H1 (cell line): ENCODE measurements around the gene LBP. TPM values are rescaled to one million over a fixed set of nuclear protein-coding genes. Genes with fewer than 3 reads are reported as not detected.
"Not testable (repeated sequence)": the region's sequence is repeated elsewhere in the genome, so short reads cannot be mapped to it uniquely, and the experiment has no call there.

Experiments used
- CTCF ChIA-PET: fragments of 300-600 bp; sonication (Branson Sonifier 250); formaldehyde crosslinking; loops from one replicate; lab custom pipeline; 2021; ENCODE audit not compliant: partially characterized antibody; lab: Charles Lee
- POLR2A ChIA-PET: fragments of 300-600 bp; sonication (Branson Sonifier 250); formaldehyde crosslinking; loops from one replicate; lab custom pipeline; 2021; ENCODE audit warnings: inconsistent platforms; ENCODE audit not compliant: partially characterized antibody; lab: Charles Lee
- DNase-seq, 2 experiments: peaks; one replicate each; pipeline versions ENCODE4 v3.0.0 to v3.0.0-alpha.2; 2010 to 2022; ENCODE audit warnings: low spot score in 2 of 2, low read depth in 1 of 2, mixed read lengths in 1 of 2
- FAIRE-seq: peaks from 2 replicates; lab custom pipeline; 2011; peaks lifted over from hg19 to GRCh38; lab: Jason Lieb, UNC
- H2AFZ ChIP-seq: 2 replicates; pipeline ENCODE4 v1.8.1; 2012; ENCODE audit warnings: low read length, inconsistent platforms
- H2AK5ac ChIP-seq: 2 replicates; pipeline ENCODE4 v1.6.1; 2013; ENCODE audit warnings: low read depth, low read length
- H2BK120ac ChIP-seq: replicated peaks from 2 replicates; pipeline ENCODE3; 2013; ENCODE audit warnings: low read depth, low read length, inconsistent platforms
- H2BK12ac ChIP-seq: 2 replicates; pipeline ENCODE4 v1.6.1; 2013; ENCODE audit warnings: low read depth, low read length
- H2BK15ac ChIP-seq: 2 replicates; pipeline ENCODE4 v1.6.1; 2013; ENCODE audit warnings: low read length
- H2BK20ac ChIP-seq: 2 replicates; pipeline ENCODE4 v1.6.1; 2013; ENCODE audit warnings: low read length
- H2BK5ac ChIP-seq: 2 replicates; pipeline ENCODE4 v1.6.1; 2013; ENCODE audit warnings: low read depth, low read length
- H3K14ac ChIP-seq: 2 replicates; pipeline ENCODE4 v1.6.1; 2013; ENCODE audit warnings: inconsistent platforms; ENCODE audit not compliant: insufficient read length
- H3K18ac ChIP-seq: 2 replicates; pipeline ENCODE4 v1.6.1; 2013; ENCODE audit warnings: low read length; ENCODE audit errors: extremely low read depth
- H3K23ac ChIP-seq: 2 replicates; pipeline ENCODE4 v1.6.1; 2013; ENCODE audit warnings: inconsistent platforms; ENCODE audit not compliant: insufficient read length
- H3K23me2 ChIP-seq: 2 replicates; pipeline ENCODE4 v1.6.1; 2013; ENCODE audit warnings: low read depth, low read length
- H3K27ac ChIP-seq: 2 replicates; pipeline ENCODE4 v1.6.1; 2011; ENCODE audit warnings: low read depth, low read length, inconsistent platforms
- H3K27me3 ChIP-seq, 4 experiments: replicated peaks in 1 of 4; 1 replicate in 1 of 4; 2 replicates in 3 of 4; pipeline versions ENCODE4 v1.6.1 to v1.8.1; 2011 to 2013; ENCODE audit warnings: low read length in 3 of 4, mild to moderate bottlenecking in 3 of 4, inconsistent platforms in 2 of 4, mixed read lengths in 2 of 4, moderate library complexity in 1 of 4; ENCODE audit not compliant: control insufficient read depth in 3 of 4, insufficient read depth in 3 of 4; ENCODE audit errors: extremely low read depth in 1 of 4
- H3K36me3 ChIP-seq, 4 experiments: 2 replicates each; pipeline versions ENCODE4 v1.6.1 to v1.8.1; 2011 to 2013; ENCODE audit warnings: mild to moderate bottlenecking in 4 of 4, low read length in 3 of 4, moderate library complexity in 2 of 4, control low read depth in 1 of 4, inconsistent platforms in 1 of 4; ENCODE audit not compliant: insufficient read depth in 4 of 4, control insufficient read depth in 2 of 4
- H3K4ac ChIP-seq: replicated peaks from 2 replicates; pipeline ENCODE3; 2013; ENCODE audit warnings: low read length, low read depth, mixed read lengths, inconsistent platforms; ENCODE audit not compliant: insufficient read length
- H3K4me1 ChIP-seq, 4 experiments: replicated peaks in 1 of 4; 1 replicate in 1 of 4; 2 replicates in 3 of 4; pipeline versions ENCODE4 v1.6.1 to v1.8.1; 2011 to 2013; ENCODE audit warnings: low read length in 3 of 4, inconsistent platforms in 2 of 4, mixed read lengths in 1 of 4; ENCODE audit not compliant: insufficient read depth in 4 of 4, control insufficient read depth in 3 of 4
- H3K4me2 ChIP-seq, 2 experiments: 2 replicates each; pipeline versions ENCODE4 v1.6.1 to v1.8.1; 2011 to 2013; ENCODE audit warnings: low read depth in 2 of 2, low read length in 2 of 2, control low read depth in 1 of 2, inconsistent platforms in 1 of 2, mild to moderate bottlenecking in 1 of 2; ENCODE audit not compliant: insufficient read depth in 1 of 2
- H3K4me3 ChIP-seq, 4 experiments: fragments of 200-600, 300-600 bp in 1 of 4; sonication (generic), shearing (Covaris generic), sonication (Bioruptor Twin) in 1 of 4; 2 replicates each; pipeline versions ENCODE4 v1.5.1 to v1.8.1; 2011 to 2016; ENCODE audit warnings: low read length in 4 of 4, low read depth in 3 of 4, control low read depth in 2 of 4, inconsistent platforms in 2 of 4, mild to moderate bottlenecking in 2 of 4, mixed read lengths in 1 of 4, moderate library complexity in 1 of 4; ENCODE audit not compliant: insufficient read depth in 2 of 4; ENCODE audit errors: extremely low read depth in 1 of 4
- H3K56ac ChIP-seq: replicated peaks from 2 replicates; pipeline ENCODE3; 2013; ENCODE audit warnings: low read depth, mild to moderate bottlenecking, mixed read lengths, low read length, inconsistent platforms; ENCODE audit not compliant: insufficient read length
- H3K79me1 ChIP-seq: 2 replicates; pipeline ENCODE4 v1.6.1; 2013; ENCODE audit warnings: low read depth, low read length, control low read depth
- H3K79me2 ChIP-seq, 2 experiments: 2 replicates each; pipeline versions ENCODE4 v1.6.1 to v1.8.1; 2012 to 2013; ENCODE audit warnings: low read length in 2 of 2, mild to moderate bottlenecking in 2 of 2, inconsistent platforms in 1 of 2; ENCODE audit not compliant: insufficient read depth in 2 of 2, control insufficient read depth in 1 of 2
- H3K9ac ChIP-seq, 4 experiments: replicated peaks in 1 of 4; 1 replicate in 1 of 4; 2 replicates in 3 of 4; pipeline versions ENCODE4 v1.6.1 to v1.8.1; 2011 to 2013; ENCODE audit warnings: low read depth in 3 of 4, low read length in 3 of 4, control low read depth in 2 of 4, mild to moderate bottlenecking in 2 of 4, moderate library complexity in 2 of 4, inconsistent platforms in 1 of 4; ENCODE audit errors: extremely low read depth in 1 of 4
- H3K9me3 ChIP-seq, 2 experiments: 2 replicates each; pipeline versions ENCODE4 v1.6.1 to v1.8.1; 2012 to 2013; ENCODE audit warnings: mild to moderate bottlenecking in 2 of 2, moderate library complexity in 2 of 2, control low read depth in 1 of 2, inconsistent platforms in 1 of 2, low read depth in 1 of 2, low read length in 1 of 2, mixed read lengths in 1 of 2; ENCODE audit not compliant: insufficient read depth in 2 of 2
- H4K20me1 ChIP-seq, 2 experiments: replicated peaks in 1 of 2; 2 replicates each; pipeline versions ENCODE3 to v1.8.1; 2011 to 2013; ENCODE audit warnings: inconsistent platforms in 2 of 2, low read length in 2 of 2, mild to moderate bottlenecking in 1 of 2; ENCODE audit not compliant: insufficient read depth in 2 of 2, control insufficient read depth in 1 of 2
- H4K5ac ChIP-seq: 2 replicates; pipeline ENCODE4 v1.6.1; 2013; ENCODE audit warnings: low read length, low read depth, mixed read lengths, inconsistent platforms; ENCODE audit not compliant: insufficient read length
- H4K8ac ChIP-seq: 2 replicates; pipeline ENCODE4 v1.8.0; 2013; ENCODE audit warnings: mild to moderate bottlenecking, moderate library complexity, low read length, inconsistent platforms; ENCODE audit not compliant: insufficient read depth; ENCODE audit errors: extremely low read depth
- H4K91ac ChIP-seq: replicated peaks from 2 replicates; pipeline ENCODE3; 2013; ENCODE audit warnings: low read length, mixed read lengths, inconsistent platforms; ENCODE audit not compliant: insufficient read length
- WGBS, 2 experiments: shearing (Covaris generic) in 1 of 2; methylation state at CpG; one replicate each; pipeline versions ENCODE4 v1.1.6 to v1.1.7; 2013 to 2015; ENCODE audit warnings: low lambda C conversion rate in 2 of 2, mixed read lengths in 2 of 2, inconsistent platforms in 1 of 2, low coverage in 1 of 2, missing lambda C conversion rate in 1 of 2; ENCODE audit not compliant: insufficient replicate concordance in 2 of 2, insufficient coverage in 1 of 2, insufficient read length in 1 of 2; ENCODE audit errors: extremely low coverage in 1 of 2, missing lambda C conversion rate in 1 of 2; 5-methylcytosine and 5-hydroxymethylcytosine counted together
- polyA plus RNA-seq, 7 experiments: library from polyadenylated mRNA; depleted of rRNA in 3 of 7; stranded (reverse) in 5 of 7; unstranded in 2 of 7; fragments of >200 nt in 5 of 7; fragments of 200-250 nt in 2 of 7; gene quantifications; 1 replicate in 5 of 7; 2 replicates in 1 of 7; 4 replicates in 1 of 7; pipeline versions ENCODE4 v1.2.1 to v1.2.3, GENCODE V29; 2011 to 2013; ENCODE audit warnings: missing spikeins in 2 of 7, mixed read lengths in 2 of 7
- total RNA-seq: library from RNA; stranded (reverse); fragmentation: NEBNext Ultra II Directional; extraction: Animal tissue kit (Norgen Biotek cat#: 25700); gene quantifications from 2 replicates; pipeline ENCODE4 v1.2.1, GENCODE V29; 2021

Gene LBP
- total and polyA plus RNA-seq, 2 of the 8 experiments (the other 6 are each of a cell fraction or from before 2014, with no cell fraction given) = 0.60 to 0.63 TPM

- H4K91ac ChIP-seq, H3K56ac ChIP-seq, H2BK12ac ChIP-seq, DNase-seq, H3K27ac ChIP-seq, H2BK5ac ChIP-seq, H3K23me2 ChIP-seq, H3K36me3 ChIP-seq, H3K18ac ChIP-seq, H4K20me1 ChIP-seq, H2AK5ac ChIP-seq, H3K9me3 ChIP-seq, H2BK20ac ChIP-seq, H3K79me1 ChIP-seq, H3K27me3 ChIP-seq, H2BK15ac ChIP-seq, FAIRE-seq, H4K5ac ChIP-seq, H3K4me1 ChIP-seq, H2AFZ ChIP-seq, H3K23ac ChIP-seq, POLR2A ChIA-PET, H4K8ac ChIP-seq, H2BK120ac ChIP-seq, H3K79me2 ChIP-seq, H3K9ac ChIP-seq, H3K4me3 ChIP-seq, H3K4ac ChIP-seq, H3K14ac ChIP-seq, H3K4me2 ChIP-seq: not testable (repeated sequence)
- CTCF ChIA-PET = interaction anchor here (2.2 to 16.7 kb wide), 2 partner anchors 58 to 93 kb away, joined by 6 to 231 read pairs; partner anchors contain the start of gene BPI
- 100% methylated on average over 2 of the region's 2 CpGs; no CpG with 5 or more reads in 1 of the 2 experiments for WGBS, 2 experiments
These were observed 49.6 kb downstream of the LBP start for GRCh38 chr20:38395751-38396395.
